ENCODE results near the gene COG2. TPM values are rescaled to one million over a fixed set of nuclear protein-coding genes. Genes with fewer than 3 reads are reported as not detected.

The COG2 gene
- total RNA-seq, 1 donor from 2014 or later, result 24.3 TPM

- Mint-ChIP-seq H3K27ac (ENCODE audit: unreplicated experiment) (no peak overlapping the region), H3K9me3 (ENCODE audit: unreplicated experiment) (no peaks in the 10 kb centered on the region), H3K4me3 (ENCODE audit: unreplicated experiment) (no peak overlapping the region), H3K27me3 (ENCODE audit: unreplicated experiment) (no peaks in the 10 kb centered on the region), H3K4me1 (ENCODE audit: unreplicated experiment) (peaks cover 4% of the 10 kb centered on the region), H3K36me3 (ENCODE audit: low read depth, unreplicated experiment) (no peaks in the 10 kb centered on the region)
- DNase-seq (ENCODE audit: low spot score), result no peak
- TF ChIP-seq CTCF (IDR thresholded peaks at IDR 0.05; ENCODE audit: unreplicated experiment), result no peak
These were observed 21.5 kb upstream of the COG2 start for GRCh38 chr1:230620649-230621323.

- Mint-ChIP-seq H3K4me1 (ENCODE audit: unreplicated experiment) (peaks cover 4% of the 10 kb centered on the region), H3K27ac (ENCODE audit: unreplicated experiment) (no peak overlapping the region), H3K9me3 (ENCODE audit: unreplicated experiment) (no peaks in the 10 kb centered on the region), H3K4me3 (ENCODE audit: unreplicated experiment) (no peak overlapping the region), H3K27me3 (ENCODE audit: unreplicated experiment) (no peaks in the 10 kb centered on the region), H3K36me3 (ENCODE audit: low read depth, unreplicated experiment) (no peaks in the 10 kb centered on the region)
- no peak for TF ChIP-seq CTCF (IDR thresholded peaks at IDR 0.05; ENCODE audit: unreplicated experiment)
- no peak for DNase-seq (ENCODE audit: low spot score)
These were observed 20.8 kb upstream of the COG2 start for GRCh38 chr1:230621324-230622030.

- Mint-ChIP-seq H3K27ac (ENCODE audit: unreplicated experiment) (no peak overlapping the region), H3K4me1 (ENCODE audit: unreplicated experiment) (peaks cover 4% of the 10 kb centered on the region), H3K36me3 (ENCODE audit: low read depth, unreplicated experiment) (no peaks in the 10 kb centered on the region), H3K4me3 (ENCODE audit: unreplicated experiment) (no peak overlapping the region), H3K27me3 (ENCODE audit: unreplicated experiment) (no peaks in the 10 kb centered on the region), H3K9me3 (ENCODE audit: unreplicated experiment) (no peaks in the 10 kb centered on the region)
- TF ChIP-seq CTCF (IDR thresholded peaks at IDR 0.05; ENCODE audit: unreplicated experiment), result no peak
- DNase-seq (ENCODE audit: low spot score), result no peak
These were observed 20.1 kb upstream of the COG2 start for GRCh38 chr1:230622151-230622550.

GRCh38 chr1:230624097-230624713 lies 18.1 kb upstream of the COG2 start:
- no peak for TF ChIP-seq CTCF (IDR thresholded peaks at IDR 0.05; ENCODE audit: unreplicated experiment)
- H3K4me3 Mint-ChIP-seq (ENCODE audit: unreplicated experiment), result no peak overlapping the region
- H3K27ac Mint-ChIP-seq (ENCODE audit: unreplicated experiment), result no peak overlapping the region
- H3K4me1 Mint-ChIP-seq (ENCODE audit: unreplicated experiment), result peaks cover 4% of the 10 kb centered on the region
- H3K36me3 Mint-ChIP-seq (ENCODE audit: low read depth, unreplicated experiment), result no peaks in the 10 kb centered on the region
- no peaks in the 10 kb centered on the region for H3K9me3 Mint-ChIP-seq (ENCODE audit: unreplicated experiment)
- DNase-seq (ENCODE audit: low spot score), result no peak
- H3K27me3 Mint-ChIP-seq (ENCODE audit: unreplicated experiment), result no peaks in the 10 kb centered on the region

- Mint-ChIP-seq H3K4me1 (ENCODE audit: unreplicated experiment) (peaks cover 4% of the 10 kb centered on the region), H3K4me3 (ENCODE audit: unreplicated experiment) (no peak overlapping the region), H3K27me3 (ENCODE audit: unreplicated experiment) (no peaks in the 10 kb centered on the region), H3K9me3 (ENCODE audit: unreplicated experiment) (no peaks in the 10 kb centered on the region), H3K36me3 (ENCODE audit: low read depth, unreplicated experiment) (no peaks in the 10 kb centered on the region), H3K27ac (ENCODE audit: unreplicated experiment) (no peak overlapping the region)
- no peak for TF ChIP-seq CTCF (IDR thresholded peaks at IDR 0.05; ENCODE audit: unreplicated experiment)
- no peak for DNase-seq (ENCODE audit: low spot score)
These were observed 16.0 kb upstream of the COG2 start for GRCh38 chr1:230626232-230626631.

All from endothelial cell (in vitro differentiated cells).